ENCODE results near the gene VAT1L.

- TF ChIP-seq TCF7 (CRISPR knock-in tag; IDR thresholded peaks at IDR 0.05; ENCODE audit: low read depth) = no peak
- no peak for TF ChIP-seq CTCF (IDR thresholded peaks at IDR 0.05)
- no peak for TF ChIP-seq CREM (CRISPR knock-in tag; IDR thresholded peaks at IDR 0.05)
- TF ChIP-seq TEAD4 (CRISPR knock-in tag; IDR thresholded peaks at IDR 0.05) = no peak
- TF ChIP-seq ZNF512 (CRISPR knock-in tag; IDR thresholded peaks at IDR 0.05; ENCODE audit: borderline replicate concordance) = no peak
- no peak for TF ChIP-seq NFE2L1 (CRISPR knock-in tag; IDR thresholded peaks at IDR 0.05)
Observed at GRCh38 chr16:77970371-77970770, 182.0 kb downstream of the VAT1L start.
